Parathyroid adenoma (tissue), 2 donors: ENCODE results near the gene ZDHHC11B.

ENCODE experiments used
- H2AFZ ChIP-seq: fragments of 300-600 bp; sonication (generic); one replicate; pipeline ENCODE4 v1.7.0; 2017; ENCODE audit warnings: antibody characterized with exemption, mild to moderate bottlenecking
- H3K27ac ChIP-seq: fragments of 300-600 bp; sonication (generic); one replicate; pipeline ENCODE4 v1.7.0; 2017
- H3K27me3 ChIP-seq: fragments of 300-600 bp; sonication (generic); one replicate; pipeline ENCODE4 v1.7.0; 2017; ENCODE audit warnings: low read length; ENCODE audit not compliant: control insufficient read depth, insufficient read depth
- H3K36me3 ChIP-seq: fragments of 300-600 bp; sonication (generic); one replicate; pipeline ENCODE4 v1.7.0; 2017; ENCODE audit warnings: low read length; ENCODE audit not compliant: control insufficient read depth, insufficient read depth
- H3K4me1 ChIP-seq: fragments of 300-600 bp; sonication (generic); one replicate; pipeline ENCODE4 v1.7.0; 2017; ENCODE audit warnings: control low read depth
- H3K4me2 ChIP-seq: fragments of 300-600 bp; sonication (generic); one replicate; pipeline ENCODE4 v1.7.0; 2017; ENCODE audit warnings: low read length
- H3K4me3 ChIP-seq: fragments of 300-600 bp; sonication (generic); one replicate; pipeline ENCODE4 v1.7.0; 2017; ENCODE audit warnings: low read depth, low read length
- H3K79me2 ChIP-seq: fragments of 300-600 bp; sonication (generic); one replicate; pipeline ENCODE4 v1.7.0; 2017; ENCODE audit warnings: control low read depth
- H3K9ac ChIP-seq: fragments of 300-600 bp; sonication (generic); one replicate; pipeline ENCODE4 v1.7.0; 2017; ENCODE audit warnings: mild to moderate bottlenecking
- H3K9me3 ChIP-seq: fragments of 300-600 bp; sonication (generic); one replicate; pipeline ENCODE4 v1.7.0; 2017; ENCODE audit warnings: low read length; ENCODE audit not compliant: control insufficient read depth
- CTCF ChIP-seq: fragments of 300-600 bp; sonication (generic); IDR thresholded peaks from one replicate; pipeline ENCODE4 v1.7.0; 2017; ENCODE audit warnings: antibody characterized with exemption, mild to moderate bottlenecking
- donor health status: primary hyperparathyroidism.

ZDHHC11B gene

GRCh38 chr5:759111-759751, 25.3 kb downstream of the ZDHHC11B start:
- Histone ChIP-seq H2AFZ (no peak overlapping the region), H3K79me2 (no peaks in the 10 kb centered on the region), H3K4me2 (no peak overlapping the region), H3K4me1 (no peaks in the 10 kb centered on the region), H3K9ac (no peak overlapping the region), H3K27ac (no peak overlapping the region), H3K27me3 (no peaks in the 10 kb centered on the region), H3K36me3 (no peaks in the 10 kb centered on the region), H3K4me3 (no peak overlapping the region), H3K9me3 (no peaks in the 10 kb centered on the region)
- TF ChIP-seq CTCF, result no peak

- no peak overlapping the region for H3K4me3 ChIP-seq
- no peaks in the 10 kb centered on the region for H3K79me2 ChIP-seq
- H3K27ac ChIP-seq, result no peak overlapping the region
- H3K27me3 ChIP-seq, result no peaks in the 10 kb centered on the region
- H3K36me3 ChIP-seq, result no peaks in the 10 kb centered on the region
- H3K9ac ChIP-seq, result no peak overlapping the region
- H3K9me3 ChIP-seq, result no peaks in the 10 kb centered on the region
- no peak overlapping the region for H2AFZ ChIP-seq
- H3K4me2 ChIP-seq, result no peak overlapping the region
- no peak for TF ChIP-seq CTCF
- no peaks in the 10 kb centered on the region for H3K4me1 ChIP-seq
Measured at GRCh38 chr5:758698-759053, 25.9 kb downstream of the ZDHHC11B start.

- no peak for TF ChIP-seq CTCF
- H3K36me3 ChIP-seq, result no peaks in the 10 kb centered on the region
- H3K4me2 ChIP-seq, result no peak overlapping the region
- H3K4me3 ChIP-seq, result no peak overlapping the region
- H3K27me3 ChIP-seq, result no peaks in the 10 kb centered on the region
- H3K79me2 ChIP-seq, result no peaks in the 10 kb centered on the region
- no peaks in the 10 kb centered on the region for H3K9me3 ChIP-seq
- H3K9ac ChIP-seq, result no peak overlapping the region
- H2AFZ ChIP-seq, result no peak overlapping the region
- H3K27ac ChIP-seq, result no peak overlapping the region
- H3K4me1 ChIP-seq, result no peaks in the 10 kb centered on the region
Measured at GRCh38 chr5:757931-758697, 26.4 kb downstream of the ZDHHC11B start.

GRCh38 chr5:757346-757930, 27.1 kb downstream of the ZDHHC11B start:
- Histone ChIP-seq H3K79me2 (no peaks in the 10 kb centered on the region), H3K9me3 (no peaks in the 10 kb centered on the region), H3K36me3 (no peaks in the 10 kb centered on the region), H3K4me2 (no peak overlapping the region), H2AFZ (no peak overlapping the region), H3K27ac (no peak overlapping the region), H3K4me3 (no peak overlapping the region), H3K9ac (no peak overlapping the region), H3K4me1 (no peaks in the 10 kb centered on the region), H3K27me3 (no peaks in the 10 kb centered on the region)
- no peak for TF ChIP-seq CTCF
